ENCODE data around the gene EFCAB6.

The EFCAB6 gene

GRCh38 chr22:43812149-43812842 is at the start of gene EFCAB6:
Gene EFCAB6, minus strand, starts transcription at chr22:43812305. Its CDS starts 29,987 bp downstream, at chr22:43782318.
- peak within 1 kb of the TSS; percentile 87 for H3K4me3 ChIP-seq (replicated peaks; ENCODE audit: low read depth, low read length)
- no peak for TF ChIP-seq CTCF (IDR thresholded peaks at IDR 0.05; ENCODE audit: low read depth, low read length, missing control alignments)
- peak; percentile 82 for DNase-seq (ENCODE audit: extremely low read depth, low read depth)

- H3K4me3 ChIP-seq (replicated peaks; ENCODE audit: low read depth, low read length): no peak overlapping the region
- no peak for TF ChIP-seq CTCF (IDR thresholded peaks at IDR 0.05; ENCODE audit: low read depth, low read length, missing control alignments)
- no peak for DNase-seq (ENCODE audit: extremely low read depth, low read depth)
These were observed 49.4 kb upstream of the EFCAB6 start for GRCh38 chr22:43861529-43861928.

- DNase-seq (ENCODE audit: extremely low read depth, low read depth): no peak
- H3K4me3 ChIP-seq (replicated peaks; ENCODE audit: low read depth, low read length): no peak overlapping the region
- no peak for TF ChIP-seq CTCF (IDR thresholded peaks at IDR 0.05; ENCODE audit: low read depth, low read length, missing control alignments)
These were observed 48.7 kb upstream of the EFCAB6 start for GRCh38 chr22:43860831-43861230.

- TF ChIP-seq CTCF (IDR thresholded peaks at IDR 0.05; ENCODE audit: low read depth, low read length, missing control alignments): no peak
- no peak overlapping the region for H3K4me3 ChIP-seq (replicated peaks; ENCODE audit: low read depth, low read length)
- DNase-seq (ENCODE audit: extremely low read depth, low read depth): no peak
These were observed 48.0 kb upstream of the EFCAB6 start for GRCh38 chr22:43860126-43860525.

- no peak overlapping the region for H3K4me3 ChIP-seq (replicated peaks; ENCODE audit: low read depth, low read length)
- TF ChIP-seq CTCF (IDR thresholded peaks at IDR 0.05; ENCODE audit: low read depth, low read length, missing control alignments): no peak
- no peak for DNase-seq (ENCODE audit: extremely low read depth, low read depth)
These were observed 47.5 kb upstream of the EFCAB6 start for GRCh38 chr22:43859621-43860020.

GRCh38 chr22:43859176-43859575 is 47.1 kb upstream of the EFCAB6 start:
- DNase-seq (ENCODE audit: extremely low read depth, low read depth): no peak
- no peak for TF ChIP-seq CTCF (IDR thresholded peaks at IDR 0.05; ENCODE audit: low read depth, low read length, missing control alignments)
- no peak overlapping the region for H3K4me3 ChIP-seq (replicated peaks; ENCODE audit: low read depth, low read length)
